Activated T-helper 2 cell treated with anti-CD3 and anti-CD28 coated beads, Interferon-gamma antibody, Interleukin-2, Interleukin-4, amounts not matched to agents 10 μg/mL and 5 μg/mL and 100 μg/mL, durations not matched to agents 14 hours and 24 hours and 36 hours (primary cell): Measurements from ENCODE around the gene ZBED5. TPM values are rescaled to one million over a fixed set of nuclear protein-coding genes. Genes with fewer than 3 reads are reported as not detected.

Experiments used
- DNase-seq: peaks from one replicate; pipeline ENCODE4 v3.0.0; 2021; ENCODE audit warnings: low spot score
- H3K27ac Mint-ChIP-seq: one replicate; pipeline ENCODE4 v1.8.0; 2021; ENCODE audit warnings: mixed read lengths
- H3K27me3 Mint-ChIP-seq: one replicate; pipeline ENCODE4 v1.8.0; 2021; ENCODE audit warnings: low read depth, mixed read lengths
- H3K36me3 Mint-ChIP-seq: one replicate; pipeline ENCODE4 v1.8.0; 2021; ENCODE audit warnings: low read depth, mixed read lengths
- H3K4me1 Mint-ChIP-seq: one replicate; pipeline ENCODE4 v1.8.0; 2021; ENCODE audit warnings: low read depth, mixed read lengths
- H3K4me3 Mint-ChIP-seq: one replicate; pipeline ENCODE4 v1.8.0; 2021; ENCODE audit warnings: low read depth, mild to moderate bottlenecking, moderate library complexity, mixed read lengths
- H3K9me3 Mint-ChIP-seq: one replicate; pipeline ENCODE4 v1.8.0; 2021; ENCODE audit warnings: mixed read lengths
- intact Hi-C: fragments of 100-400 bp; cut with micrococcal nuclease; formaldehyde crosslinking; loops from one replicate; pipeline ENCODE4 v1.15.1; 2023
- total RNA-seq: library from RNA; stranded (reverse); gene quantifications from 2 replicates; pipeline ENCODE4 v1.2.3, GENCODE V29; 2022

ZBED5 gene
- total RNA-seq = 39.2 and 40.3 TPM in 2 replicates

- Mint-ChIP-seq H3K27ac (peak within 1 kb of the TSS; percentile 100), H3K27me3 (no peaks in the 10 kb centered on the region), H3K9me3 (no peaks in the 10 kb centered on the region), H3K36me3 (peaks cover 39% of the 10 kb centered on the region), H3K4me3 (peak within 1 kb of the TSS; percentile 100), H3K4me1 (peaks cover 36% of the 10 kb centered on the region)
- peak; percentile 96 for DNase-seq
- intact Hi-C loops = loop anchor here (1.0 to 2.0 kb wide), 4 partner anchors 10 to 985 kb away; partner anchors contain the start of gene CTR9
Observed at GRCh38 chr11:10857709-10858438, at the start of gene ZBED5. Gene ZBED5, minus strand, starts transcription at chr11:10858053. Its CDS starts 3,108 bp downstream, at chr11:10854945.

DNA sequence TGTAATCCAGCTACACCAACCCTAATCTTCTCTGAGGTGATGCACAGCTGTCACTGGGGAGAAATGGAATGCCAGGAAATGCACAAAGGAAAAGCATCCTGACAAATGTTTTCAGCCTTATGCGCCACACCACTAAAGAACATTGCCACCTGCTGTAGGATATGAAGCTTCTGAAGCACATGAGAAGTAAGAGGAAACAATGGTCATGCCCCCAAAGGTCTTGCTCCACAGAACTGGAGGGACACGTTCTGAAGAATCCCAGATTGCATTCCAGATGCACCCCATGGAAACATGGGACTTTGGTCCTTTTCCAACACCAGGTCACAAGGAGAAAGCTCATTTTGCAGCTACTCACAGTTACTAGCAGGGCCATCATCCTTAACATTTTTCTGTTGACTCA is 48.7 kb upstream of the ZBED5 start:
- DNase-seq = no peak
- Mint-ChIP-seq H3K27me3 (peaks cover 18% of the 10 kb centered on the region), H3K36me3 (no peaks in the 10 kb centered on the region), H3K27ac (no peak overlapping the region), H3K4me1 (peaks cover 4% of the 10 kb centered on the region), H3K9me3 (no peaks in the 10 kb centered on the region), H3K4me3 (no peak overlapping the region)
- intact Hi-C loops = no loop called here

DNA sequence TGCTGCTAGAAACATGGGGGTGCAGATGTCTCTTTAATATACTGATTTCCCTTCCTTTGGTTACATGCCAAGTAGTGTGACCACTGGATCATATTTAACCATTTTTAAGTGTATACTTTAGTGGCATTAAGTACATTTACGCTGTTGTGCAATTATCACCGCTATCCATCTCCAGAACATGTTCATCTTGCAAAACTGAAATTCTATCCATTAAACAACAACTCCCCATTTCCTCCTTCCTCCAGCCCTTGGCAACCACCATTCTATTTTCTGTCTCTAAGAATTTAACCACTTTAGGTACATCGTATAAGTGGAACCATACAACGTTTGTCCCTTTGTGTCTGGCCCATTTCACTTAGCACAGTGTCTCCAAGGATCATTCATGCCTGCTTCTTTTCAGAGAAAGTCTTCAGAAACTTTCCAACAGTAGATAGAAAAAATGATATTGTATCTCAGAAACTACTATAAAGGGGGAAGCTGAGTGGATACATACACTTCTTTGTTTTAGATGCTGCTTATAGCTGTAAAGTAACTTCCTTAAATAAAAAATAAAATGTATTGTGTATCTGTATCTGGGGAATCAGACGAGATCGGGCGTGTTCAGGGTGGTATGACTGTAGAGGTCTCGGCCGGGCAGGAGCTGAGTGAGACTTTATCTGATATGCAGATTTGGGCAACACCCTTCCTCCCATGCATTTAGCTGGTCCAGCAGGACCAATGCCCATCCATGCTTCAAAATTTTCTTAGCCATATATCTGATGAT is 44.6 kb upstream of the ZBED5 start:
- peaks cover 9% of the 10 kb centered on the region for H3K27me3 Mint-ChIP-seq
- H3K9me3 Mint-ChIP-seq = no peaks in the 10 kb centered on the region
- intact Hi-C loops = no loop called here
- peaks cover 22% of the 10 kb centered on the region for H3K4me1 Mint-ChIP-seq
- H3K27ac Mint-ChIP-seq = no peak overlapping the region
- no peak for DNase-seq
- no peak overlapping the region for H3K4me3 Mint-ChIP-seq
- no peaks in the 10 kb centered on the region for H3K36me3 Mint-ChIP-seq

DNA sequence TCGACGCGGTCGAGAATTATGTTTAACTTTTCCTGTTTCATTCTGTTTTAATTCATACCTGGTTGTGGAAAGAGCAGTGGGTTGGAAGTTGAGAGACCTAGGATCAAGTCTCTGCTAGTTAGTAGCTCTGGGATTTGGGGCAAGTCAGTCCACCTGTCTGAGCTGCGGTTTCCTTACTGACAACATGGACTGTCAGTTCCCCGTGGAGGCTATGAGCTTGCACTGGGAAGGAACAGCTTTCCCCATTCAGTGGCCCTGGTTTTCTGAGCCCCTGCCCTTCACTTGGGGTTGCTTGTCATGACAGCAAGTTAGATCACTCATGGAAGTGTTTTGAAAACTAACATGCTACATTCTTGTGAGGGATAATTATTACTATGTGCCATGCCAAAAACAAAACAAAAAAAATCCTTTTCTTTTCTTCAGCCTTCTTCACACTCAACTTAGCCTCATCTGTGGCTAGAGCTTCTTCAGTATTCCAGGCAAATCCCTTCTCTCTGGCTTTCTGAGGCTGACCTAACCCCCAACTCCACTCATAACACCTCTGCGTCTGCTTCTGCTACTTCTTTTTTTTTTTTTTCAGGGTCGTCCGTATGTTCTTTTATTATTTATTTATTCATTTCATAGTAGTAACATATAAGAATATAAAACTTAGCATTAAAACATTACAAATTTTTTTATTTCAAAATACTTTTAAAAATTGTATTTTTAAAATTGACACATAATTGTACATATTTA is 43.0 kb upstream of the ZBED5 start:
- H3K4me3 Mint-ChIP-seq = no peak overlapping the region

GRCh38 chr11:10899121-10899830 is 41.4 kb upstream of the ZBED5 start:
- Mint-ChIP-seq H3K9me3 (no peaks in the 10 kb centered on the region), H3K4me3 (no peak overlapping the region), H3K27me3 (no peaks in the 10 kb centered on the region), H3K27ac (peak overlapping the region; percentile 84), H3K36me3 (no peaks in the 10 kb centered on the region), H3K4me1 (peaks cover 22% of the 10 kb centered on the region)
- no peak for DNase-seq
- intact Hi-C loops = no loop called here

More for the DNA sequence above, 43.0 kb upstream of the ZBED5 start:
- no peaks in the 10 kb centered on the region for H3K36me3 Mint-ChIP-seq
- no peaks in the 10 kb centered on the region for H3K27me3 Mint-ChIP-seq
- peak overlapping the region; percentile 84 for H3K27ac Mint-ChIP-seq
- DNase-seq = no peak
- H3K4me1 Mint-ChIP-seq = peaks cover 22% of the 10 kb centered on the region
- intact Hi-C loops = loop anchor here (1.0 kb wide), 1 partner anchor 93 kb away; the partner anchor contains the start of gene EIF4G2
- no peaks in the 10 kb centered on the region for H3K9me3 Mint-ChIP-seq

DNA sequence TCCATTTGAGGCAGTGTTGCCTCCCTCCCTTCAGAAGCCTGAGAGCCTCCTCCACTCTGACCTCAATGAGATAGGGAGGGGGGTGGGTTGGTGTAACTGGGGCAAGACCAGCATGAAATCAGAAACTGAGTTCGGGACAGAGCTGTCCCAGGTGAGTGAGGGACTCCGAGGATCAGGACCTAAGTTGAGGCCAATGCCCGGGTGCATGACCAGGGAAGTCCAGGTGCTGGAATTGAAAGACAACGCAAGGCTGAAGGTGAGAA is 40.8 kb upstream of the ZBED5 start:
- no peak for DNase-seq
- no peak overlapping the region for H3K4me3 Mint-ChIP-seq
- no peaks in the 10 kb centered on the region for H3K27me3 Mint-ChIP-seq
- peaks cover 22% of the 10 kb centered on the region for H3K4me1 Mint-ChIP-seq
- no peaks in the 10 kb centered on the region for H3K9me3 Mint-ChIP-seq
- intact Hi-C loops = no loop called here
- no peaks in the 10 kb centered on the region for H3K36me3 Mint-ChIP-seq
- H3K27ac Mint-ChIP-seq = no peak overlapping the region

DNA sequence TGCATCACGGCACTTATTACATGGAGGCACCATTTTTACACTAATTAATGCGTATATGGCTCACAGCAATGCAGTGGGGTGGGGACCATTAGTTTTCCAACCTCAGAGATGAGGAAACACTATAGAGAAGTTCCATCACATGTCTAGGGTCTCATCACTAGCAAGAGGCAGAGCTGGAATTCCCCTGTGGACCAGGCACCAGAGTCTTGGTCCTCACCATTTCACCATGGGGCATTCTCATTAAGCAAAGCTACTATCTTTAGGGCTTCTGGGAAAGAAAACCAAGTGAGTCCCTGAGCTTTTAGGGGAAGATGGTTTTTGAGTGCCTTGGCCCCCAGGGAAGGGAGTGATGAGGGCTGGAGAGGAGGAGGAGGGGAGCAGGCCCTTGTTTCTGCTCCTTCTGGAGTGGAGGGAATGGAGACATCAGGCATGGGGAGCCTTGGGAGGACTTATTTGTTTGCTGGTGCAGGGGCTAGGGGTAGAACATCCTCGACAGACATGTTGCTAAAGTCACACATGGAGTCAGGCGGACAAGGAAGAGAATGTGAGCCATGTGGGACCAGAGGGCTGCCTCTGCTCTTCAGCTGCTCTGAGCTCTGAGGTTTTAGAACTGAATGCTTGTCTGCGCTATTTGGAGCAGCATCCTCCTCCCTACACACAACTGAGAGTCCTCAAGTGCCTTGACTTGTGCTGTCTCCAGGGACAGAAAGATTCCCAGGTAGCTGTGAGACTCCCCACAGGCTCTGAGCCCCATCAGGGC is 40.3 kb upstream of the ZBED5 start:
- intact Hi-C loops = no loop called here
- peak overlapping the region; percentile 53 for H3K27ac Mint-ChIP-seq
- H3K27me3 Mint-ChIP-seq = no peaks in the 10 kb centered on the region
- H3K4me3 Mint-ChIP-seq = no peak overlapping the region
- H3K4me1 Mint-ChIP-seq = peaks cover 22% of the 10 kb centered on the region
- no peak for DNase-seq
- no peaks in the 10 kb centered on the region for H3K9me3 Mint-ChIP-seq
- no peaks in the 10 kb centered on the region for H3K36me3 Mint-ChIP-seq

GRCh38 chr11:10897150-10897549 is 39.3 kb upstream of the ZBED5 start:
- Mint-ChIP-seq H3K4me3 (no peak overlapping the region), H3K4me1 (peaks cover 21% of the 10 kb centered on the region), H3K9me3 (no peaks in the 10 kb centered on the region), H3K27me3 (no peaks in the 10 kb centered on the region), H3K36me3 (no peaks in the 10 kb centered on the region), H3K27ac (no peak overlapping the region)
- no peak for DNase-seq
- intact Hi-C loops = no loop called here

- intact Hi-C loops = no loop called here
- H3K4me3 Mint-ChIP-seq = no peak overlapping the region
- H3K36me3 Mint-ChIP-seq = no peaks in the 10 kb centered on the region
- H3K4me1 Mint-ChIP-seq = peaks cover 21% of the 10 kb centered on the region
- no peak for DNase-seq
- peaks cover 1% of the 10 kb centered on the region for H3K27me3 Mint-ChIP-seq
- no peaks in the 10 kb centered on the region for H3K9me3 Mint-ChIP-seq
- H3K27ac Mint-ChIP-seq = no peak overlapping the region
Observed at GRCh38 chr11:10896493-10896892, 38.6 kb upstream of the ZBED5 start.

DNA sequence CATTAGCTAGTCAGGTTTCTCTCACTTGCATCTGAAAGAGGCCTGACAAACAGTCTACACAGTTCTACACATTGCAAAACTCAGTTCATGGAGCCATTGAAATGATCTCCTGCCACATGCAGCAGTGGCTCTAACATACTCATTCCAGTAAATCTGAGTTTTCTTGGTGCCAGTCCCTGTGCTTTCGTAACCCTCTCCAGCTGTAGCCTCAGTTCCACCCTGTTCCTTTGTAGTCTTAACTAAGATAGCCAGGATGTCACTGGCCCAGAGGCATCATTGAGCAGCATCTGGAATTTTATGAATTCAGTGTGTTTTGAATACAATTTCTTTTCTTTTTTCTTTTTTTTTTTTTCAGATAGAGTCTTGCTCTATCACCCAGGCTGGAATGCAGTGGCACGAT is 37.4 kb upstream of the ZBED5 start:
- peaks cover 16% of the 10 kb centered on the region for H3K4me1 Mint-ChIP-seq
- no peak for DNase-seq
- H3K27ac Mint-ChIP-seq = no peak overlapping the region
- peaks cover 4% of the 10 kb centered on the region for H3K27me3 Mint-ChIP-seq
- H3K36me3 Mint-ChIP-seq = no peaks in the 10 kb centered on the region
- H3K4me3 Mint-ChIP-seq = no peak overlapping the region
- peaks cover 5% of the 10 kb centered on the region for H3K9me3 Mint-ChIP-seq
- intact Hi-C loops = no loop called here

DNA sequence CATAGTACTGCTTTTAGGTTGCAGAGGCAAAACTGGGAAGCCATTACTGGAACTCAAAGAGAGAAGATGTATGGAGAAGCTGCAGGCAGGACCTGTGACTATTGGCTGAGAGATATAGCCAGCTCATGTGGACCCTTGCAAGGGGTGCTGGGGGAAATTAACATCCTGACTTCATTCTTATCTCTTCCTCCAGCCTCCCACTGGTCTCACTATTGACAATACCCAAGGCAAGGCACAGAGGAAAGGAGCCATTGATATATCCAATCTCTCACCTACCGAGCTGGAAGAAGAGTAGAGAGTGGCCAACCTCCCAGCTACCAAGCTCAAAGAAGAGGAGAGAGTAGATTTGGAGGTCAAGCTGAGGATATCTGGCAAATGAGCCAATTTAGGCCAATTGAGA is 36.8 kb upstream of the ZBED5 start:
- DNase-seq = no peak
- intact Hi-C loops = no loop called here
- Mint-ChIP-seq H3K27ac (no peak overlapping the region), H3K4me1 (peaks cover 10% of the 10 kb centered on the region), H3K27me3 (peaks cover 4% of the 10 kb centered on the region), H3K4me3 (no peak overlapping the region), H3K9me3 (peaks cover 12% of the 10 kb centered on the region), H3K36me3 (no peaks in the 10 kb centered on the region)

DNA sequence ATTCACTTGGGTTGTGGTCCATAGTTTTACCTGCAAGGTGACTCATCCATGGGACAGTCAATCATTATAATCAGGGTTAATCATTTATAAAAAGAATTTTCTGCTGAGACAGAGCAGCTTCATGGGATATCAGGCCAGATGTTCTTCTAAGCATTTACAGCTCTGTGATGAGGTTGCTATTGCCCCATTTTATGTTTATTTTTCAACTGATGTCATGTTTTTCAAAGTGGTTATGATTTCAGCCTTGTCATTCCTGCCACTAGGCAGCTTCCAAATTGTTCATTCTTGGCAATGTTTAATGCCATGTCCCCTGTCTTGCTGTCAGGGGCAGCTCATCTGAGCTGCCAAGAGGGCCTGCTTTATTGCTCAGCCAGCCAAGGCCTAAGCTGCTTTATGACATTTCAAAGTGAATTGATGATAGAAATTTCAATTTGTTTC is 35.9 kb upstream of the ZBED5 start:
- no peak overlapping the region for H3K27ac Mint-ChIP-seq
- H3K9me3 Mint-ChIP-seq = peaks cover 21% of the 10 kb centered on the region
- DNase-seq = no peak
- intact Hi-C loops = no loop called here
- peaks cover 3% of the 10 kb centered on the region for H3K4me1 Mint-ChIP-seq
- H3K36me3 Mint-ChIP-seq = no peaks in the 10 kb centered on the region
- H3K4me3 Mint-ChIP-seq = no peak overlapping the region
- peaks cover 7% of the 10 kb centered on the region for H3K27me3 Mint-ChIP-seq
